HG02840 (cell line): Measurements from ENCODE around the gene ZFPL1.
"Not testable (repeated sequence)": the region's sequence is repeated elsewhere in the genome, so short reads cannot be mapped to it uniquely, and the experiment has no call there.

Source experiments
- ATAC-seq: cut with Tn5 transposase; IDR thresholded peaks from one replicate; pipeline ENCODE4 v1.9.1; 2021; ENCODE audit warnings: mild to moderate bottlenecking, moderate library complexity, moderate number of reproducible peaks; ENCODE audit not compliant: unreplicated experiment, low FRiP score

Gene ZFPL1

GRCh38 chr11:65112546-65113360, 28.7 kb downstream of the ZFPL1 start:
- no peak for ATAC-seq

GRCh38 chr11:65113361-65113756, 29.3 kb downstream of the ZFPL1 start:
- ATAC-seq, result no peak

- ATAC-seq, result no peak
Measured at GRCh38 chr11:65113839-65114238, 29.8 kb downstream of the ZFPL1 start.

GRCh38 chr11:65114538-65115171, 30.6 kb downstream of the ZFPL1 start:
- no peak for ATAC-seq

- no peak for ATAC-seq
Measured at GRCh38 chr11:65115361-65116082, 31.5 kb downstream of the ZFPL1 start.

GRCh38 chr11:65116370-65117205, 32.6 kb downstream of the ZFPL1 start:
- ATAC-seq, result no peak

GRCh38 chr11:65117206-65118096, 33.4 kb downstream of the ZFPL1 start, which contains the start of gene ZNHIT2:
Gene ZNHIT2 (minus strand): TSS chr11:65117701. CDS start chr11:65117653, 48 bp downstream.
- ATAC-seq, result peak; percentile 55

- no peak for ATAC-seq
Measured at GRCh38 chr11:65118097-65118837, 34.2 kb downstream of the ZFPL1 start.

GRCh38 chr11:65118891-65119669, 35.1 kb downstream of the ZFPL1 start:
- not testable (repeated sequence) for ATAC-seq

- ATAC-seq, result no peak
Measured at GRCh38 chr11:65119670-65119995, 35.6 kb downstream of the ZFPL1 start.

GRCh38 chr11:65120831-65121230, 36.8 kb downstream of the ZFPL1 start:
- ATAC-seq, result no peak

GRCh38 chr11:65121447-65121864, 37.4 kb downstream of the ZFPL1 start:
- ATAC-seq, result no peak

GRCh38 chr11:65121865-65122696, 38.1 kb downstream of the ZFPL1 start, which contains the start of the genes FAU and MRPL49:
Gene FAU (minus strand): TSS chr11:65122134. CDS start chr11:65121813, 321 bp downstream.
Gene MRPL49 (plus strand): TSS chr11:65122321. CDS start chr11:65122347, 26 bp downstream.
- peak; percentile 63 for ATAC-seq

GRCh38 chr11:65124480-65125196, 40.6 kb downstream of the ZFPL1 start:
- ATAC-seq, result no peak

- no peak for ATAC-seq
Measured at GRCh38 chr11:65125197-65126056, 41.4 kb downstream of the ZFPL1 start.
